Fibroblast of lung (primary cell): ENCODE data around the gene CALN1. TPM values are rescaled to one million over a fixed set of nuclear protein-coding genes. Genes with fewer than 3 reads are reported as not detected.

Experiments
- DNase-seq, 2 donors: peaks; one replicate each; pipeline versions ENCODE4 v3.0.0 to v3.0.0-alpha.2; 2010; ENCODE audit warnings: low read depth in 2 of 2
- H2AFZ ChIP-seq: 2 replicates; pipeline ENCODE4 v1.5.1; 2012; ENCODE audit warnings: low read length, control low read depth, inconsistent platforms
- H3K27ac ChIP-seq: 2 replicates; pipeline ENCODE4 v1.5.1; 2011; ENCODE audit warnings: low read length, control low read depth; ENCODE audit not compliant: insufficient read depth
- H3K27me3 ChIP-seq: 2 replicates; pipeline ENCODE4 v1.5.1; 2011; ENCODE audit warnings: mild to moderate bottlenecking, low read length; ENCODE audit not compliant: control insufficient read depth, insufficient read depth
- H3K36me3 ChIP-seq: 2 replicates; pipeline ENCODE4 v1.5.1; 2011; ENCODE audit warnings: low read length; ENCODE audit not compliant: control insufficient read depth, insufficient read depth
- H3K4me1 ChIP-seq: 2 replicates; pipeline ENCODE4 v1.5.1; 2011; ENCODE audit warnings: low read length; ENCODE audit not compliant: control insufficient read depth, insufficient read depth; ENCODE audit errors: extremely low read depth
- H3K4me2 ChIP-seq: 2 replicates; pipeline ENCODE4 v1.5.1; 2011; ENCODE audit warnings: low read length, control low read depth; ENCODE audit not compliant: insufficient read depth; ENCODE audit errors: extremely low read depth
- H3K4me3 ChIP-seq, 4 experiments: fragments of 200-600 bp in 1 of 4; sonication (generic) in 1 of 4; replicated peaks in 1 of 4; 2 replicates each; pipeline ENCODE4 v1.5.1; 2011 to 2016; ENCODE audit warnings: low read length in 4 of 4, low read depth in 3 of 4, mild to moderate bottlenecking in 3 of 4, control low read depth in 2 of 4, inconsistent platforms in 1 of 4, mixed read lengths in 1 of 4; ENCODE audit not compliant: insufficient read depth in 1 of 4; ENCODE audit errors: control extremely low read depth in 1 of 4
- H3K79me2 ChIP-seq: 2 replicates; pipeline ENCODE4 v1.5.1; 2012; ENCODE audit warnings: mild to moderate bottlenecking, low read length, inconsistent platforms; ENCODE audit not compliant: control insufficient read depth, insufficient read depth
- H3K9ac ChIP-seq: 2 replicates; pipeline ENCODE4 v1.5.1; 2011; ENCODE audit warnings: mild to moderate bottlenecking, low read length, control low read depth; ENCODE audit not compliant: insufficient read depth
- H3K9me3 ChIP-seq: 2 replicates; pipeline ENCODE4 v1.5.1; 2012; ENCODE audit warnings: low read depth, low read length; ENCODE audit not compliant: control insufficient read depth, insufficient read depth
- H4K20me1 ChIP-seq: 2 replicates; pipeline ENCODE4 v1.5.1; 2011; ENCODE audit warnings: low read length; ENCODE audit not compliant: control insufficient read depth, insufficient read depth; ENCODE audit errors: extremely low read depth
- CTCF ChIP-seq, 2 donors: IDR thresholded peaks in 1 of 2; conservative IDR thresholded peaks in 1 of 2; 1 replicate in 1 of 2; 2 replicates in 1 of 2; pipeline ENCODE4 v1.5.1; 2011 to 2012; ENCODE audit warnings: low read length in 2 of 2, control low read depth in 1 of 2, inconsistent platforms in 1 of 2, low read depth in 1 of 2, mild to moderate bottlenecking in 1 of 2
- EZH2 ChIP-seq: IDR thresholded peaks from 2 replicates; pipeline ENCODE4 v1.5.1; 2012; ENCODE audit warnings: low read length, control low read depth, mild to moderate bottlenecking; ENCODE audit errors: missing control alignments
- polyA plus RNA-seq, 2 donors: library from polyadenylated mRNA; depleted of rRNA in 1 of 2; stranded (reverse) in 1 of 2; unstranded in 1 of 2; fragments of >200 nt; gene quantifications; 2 replicates each; pipeline ENCODE4 v1.2.1, GENCODE V29; 2011 to 2012; ENCODE audit warnings: missing spikeins in 1 of 2
- total RNA-seq: library from RNA; depleted of rRNA; stranded (reverse); fragments of >200 nt; gene quantifications from 2 replicates; pipeline ENCODE4 v1.2.1, GENCODE V29; 2014

The CALN1 gene
- total and polyA plus RNA-seq, 2 donors (not counting 1 experiment from before 2014, with no cell fraction given): not detected

- no peaks in the 10 kb centered on the region for H3K36me3 ChIP-seq
- H3K27ac ChIP-seq: no peak overlapping the region
- H2AFZ ChIP-seq: no peak overlapping the region
- H3K9me3 ChIP-seq: no peaks in the 10 kb centered on the region
- H3K27me3 ChIP-seq: no peaks in the 10 kb centered on the region
- no peaks in the 10 kb centered on the region for H3K79me2 ChIP-seq
- no peaks in the 10 kb centered on the region for H3K4me1 ChIP-seq
- no peak overlapping the region for H3K4me2 ChIP-seq
- no peak overlapping the region for H3K9ac ChIP-seq
- TF ChIP-seq EZH2 (no peak), CTCF (conservative IDR thresholded peaks at IDR 0.05 in 1 of 2, IDR thresholded peaks at IDR 0.05 in 1 of 2; ENCODE audit: low read depth in 1 of 2, low read length in 2 of 2) (no peak)
- H4K20me1 ChIP-seq: no peaks in the 10 kb centered on the region
- H3K4me3 ChIP-seq: no peak overlapping the region
- no peak for DNase-seq
These were observed 120.0 kb downstream of the CALN1 start for GRCh38 chr7:72292118-72292517.

- no peak overlapping the region for H3K27ac ChIP-seq
- H2AFZ ChIP-seq: no peak overlapping the region
- TF ChIP-seq EZH2 (no peak), CTCF (conservative IDR thresholded peaks at IDR 0.05 in 1 of 2, IDR thresholded peaks at IDR 0.05 in 1 of 2; ENCODE audit: low read depth in 1 of 2, low read length in 2 of 2) (no peak)
- no peaks in the 10 kb centered on the region for H4K20me1 ChIP-seq
- H3K9me3 ChIP-seq: no peaks in the 10 kb centered on the region
- no peaks in the 10 kb centered on the region for H3K36me3 ChIP-seq
- DNase-seq: no peak
- no peaks in the 10 kb centered on the region for H3K27me3 ChIP-seq
- no peak overlapping the region for H3K4me2 ChIP-seq
- no peaks in the 10 kb centered on the region for H3K4me1 ChIP-seq
- no peak overlapping the region for H3K9ac ChIP-seq
- H3K79me2 ChIP-seq: no peaks in the 10 kb centered on the region
- no peak overlapping the region for H3K4me3 ChIP-seq
These were observed 125.6 kb downstream of the CALN1 start for GRCh38 chr7:72286519-72286918.

- Histone ChIP-seq H3K79me2 (no peaks in the 10 kb centered on the region), H4K20me1 (no peaks in the 10 kb centered on the region), H3K4me1 (no peaks in the 10 kb centered on the region), H3K9ac (no peak overlapping the region), H3K27ac (no peak overlapping the region), H3K4me2 (no peak overlapping the region), H3K27me3 (no peaks in the 10 kb centered on the region), H3K9me3 (no peaks in the 10 kb centered on the region), H3K36me3 (no peaks in the 10 kb centered on the region), H2AFZ (no peak overlapping the region), H3K4me3 (no peak overlapping the region)
- TF ChIP-seq CTCF (conservative IDR thresholded peaks at IDR 0.05 in 1 of 2, IDR thresholded peaks at IDR 0.05 in 1 of 2; ENCODE audit: low read depth in 1 of 2, low read length in 2 of 2) (no peak), EZH2 (no peak)
- DNase-seq: no peak
These were observed 128.8 kb downstream of the CALN1 start for GRCh38 chr7:72283309-72283708.
